Measurements from ENCODE around the gene HOXA6.

Gene HOXA6

DNA sequence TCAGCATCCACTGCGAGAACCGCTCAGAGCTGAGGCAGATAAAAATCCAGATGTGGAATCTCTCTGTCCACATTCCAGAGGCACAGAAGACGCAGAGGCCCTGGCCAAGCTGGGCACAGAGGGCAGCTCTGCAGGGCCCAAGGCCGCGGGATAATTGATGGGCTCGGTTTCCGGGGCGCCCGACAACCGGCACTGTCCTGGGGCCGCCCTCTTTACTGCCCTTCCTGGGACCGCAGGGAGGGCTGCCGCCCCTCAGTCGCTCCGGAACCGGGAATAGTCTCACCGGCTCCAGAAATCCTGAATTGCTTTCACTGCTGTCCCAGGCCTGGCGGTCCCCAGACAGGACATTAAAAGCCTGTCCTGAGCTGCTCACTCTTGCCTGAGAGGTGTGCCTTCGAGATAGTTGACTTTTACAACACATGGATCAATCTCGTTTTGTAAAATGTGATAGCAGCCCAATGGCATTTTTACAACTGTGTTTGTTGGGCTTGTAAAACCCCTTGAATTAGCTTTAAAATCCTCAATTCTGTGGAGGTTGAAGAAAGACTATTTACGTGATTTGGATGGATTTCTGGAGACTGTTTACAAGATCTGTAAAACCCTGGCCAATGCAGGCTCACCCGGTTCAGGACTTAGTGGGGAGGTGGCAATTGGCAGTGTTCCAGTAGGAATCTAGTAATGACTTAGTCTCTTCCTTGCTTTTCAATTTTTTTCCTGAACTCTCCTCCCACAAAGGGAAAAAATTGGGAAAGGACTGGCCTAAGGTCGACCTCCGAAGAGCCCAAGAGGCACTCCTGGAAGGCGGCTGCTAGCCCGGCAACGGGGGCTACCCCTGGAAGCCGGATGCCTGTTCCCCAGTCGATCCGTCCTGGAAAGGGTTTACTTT lies 1.4 kb upstream of the HOXA6 start:
- DNase-seq, result no peak

DNA sequence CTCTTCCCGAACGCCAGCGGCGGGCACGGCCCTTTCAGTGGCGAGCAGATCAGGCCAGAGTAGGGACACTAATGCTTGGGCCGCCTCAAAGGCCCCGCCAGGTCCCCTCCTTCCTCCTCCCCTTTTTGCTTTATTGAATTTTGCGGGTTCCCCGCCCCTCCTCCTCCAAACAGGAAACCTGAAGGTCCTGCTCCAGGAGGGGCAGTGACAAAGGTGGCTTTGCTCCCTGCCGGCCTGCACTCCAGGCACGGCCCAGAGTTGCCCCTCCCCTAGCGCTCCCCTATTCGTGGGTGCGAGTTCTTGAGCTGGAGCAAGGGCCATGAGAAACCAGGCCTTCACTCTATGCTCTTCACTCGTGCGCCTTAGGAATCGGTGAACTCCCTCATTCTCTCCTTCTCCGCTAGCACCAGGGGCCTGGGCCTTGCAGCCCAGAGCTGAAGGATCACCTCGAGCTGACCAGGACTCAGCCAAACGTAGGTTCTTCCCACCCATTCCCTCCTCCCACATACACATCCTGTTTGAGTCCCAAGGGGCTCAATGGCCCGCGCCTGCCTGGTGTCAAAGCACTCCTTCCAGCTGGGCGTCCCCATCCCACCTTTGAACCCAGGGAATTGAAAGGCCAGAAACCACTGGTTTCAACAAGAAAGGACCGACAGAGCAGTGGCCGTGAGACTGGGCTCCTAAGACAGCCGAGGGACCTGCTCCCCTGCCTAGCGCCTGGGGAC lies 619 bp upstream of the HOXA6 start:
- no peak for DNase-seq

DNA sequence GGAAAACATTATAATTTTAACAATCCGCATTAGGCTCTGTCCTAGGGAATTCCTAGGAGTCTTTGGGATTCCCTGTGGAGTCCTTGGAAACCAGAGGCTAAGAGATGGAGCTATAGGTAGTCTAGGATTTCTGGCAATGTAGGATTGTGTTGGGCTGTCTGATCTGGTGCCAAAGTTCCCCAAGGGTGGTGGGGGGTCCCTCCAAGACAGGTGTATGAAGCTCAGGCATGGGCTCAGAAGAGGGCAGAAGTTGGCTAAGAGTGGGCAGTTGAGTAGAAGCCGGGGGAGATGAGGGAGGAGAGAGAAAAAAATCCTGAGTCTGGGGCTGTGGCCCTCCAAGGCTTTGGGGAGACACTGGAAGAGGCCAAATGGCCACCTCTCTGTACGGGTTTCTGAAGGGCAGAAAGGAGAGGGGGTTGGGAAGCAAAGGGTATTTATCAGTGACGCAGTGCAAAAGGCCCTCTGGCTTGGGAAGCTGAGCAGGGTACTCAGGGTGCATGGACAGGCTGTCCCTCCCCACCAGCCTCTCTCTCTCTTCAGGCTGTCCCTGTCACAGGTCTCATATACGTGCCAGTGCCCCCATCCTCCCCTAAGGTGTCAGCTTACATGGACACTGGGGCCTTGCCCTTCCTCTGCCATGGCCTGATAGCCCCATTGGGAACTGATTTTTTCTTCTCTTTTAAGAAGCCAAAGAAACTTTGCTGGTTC lies 929 bp downstream of the HOXA6 start:
- no peak for DNase-seq

DNA sequence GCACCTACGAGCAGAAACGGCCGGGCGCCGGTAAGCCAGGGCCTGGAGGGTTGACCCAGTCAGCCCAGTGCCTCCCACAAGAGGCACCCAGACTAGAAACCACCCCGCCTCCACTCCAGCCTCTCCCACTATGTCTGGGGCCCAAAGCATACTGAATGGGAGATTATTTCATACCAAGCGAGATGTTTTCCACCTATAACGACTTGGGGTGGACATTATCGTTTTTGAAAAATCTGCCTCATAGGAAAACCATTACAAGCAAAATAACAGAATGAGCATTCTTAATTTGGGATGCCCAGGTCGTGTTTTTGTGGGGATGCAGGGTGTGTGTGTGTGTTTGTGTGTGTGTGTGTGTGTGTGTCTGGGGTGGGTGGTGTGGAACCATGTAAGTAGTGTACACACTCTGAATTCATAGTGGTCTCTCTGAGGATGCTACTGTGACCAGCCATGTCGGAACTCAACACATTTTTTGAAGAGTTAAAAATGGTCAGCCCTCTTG lies 1.6 kb downstream of the HOXA6 start:
- DNase-seq, result no peak

DNA sequence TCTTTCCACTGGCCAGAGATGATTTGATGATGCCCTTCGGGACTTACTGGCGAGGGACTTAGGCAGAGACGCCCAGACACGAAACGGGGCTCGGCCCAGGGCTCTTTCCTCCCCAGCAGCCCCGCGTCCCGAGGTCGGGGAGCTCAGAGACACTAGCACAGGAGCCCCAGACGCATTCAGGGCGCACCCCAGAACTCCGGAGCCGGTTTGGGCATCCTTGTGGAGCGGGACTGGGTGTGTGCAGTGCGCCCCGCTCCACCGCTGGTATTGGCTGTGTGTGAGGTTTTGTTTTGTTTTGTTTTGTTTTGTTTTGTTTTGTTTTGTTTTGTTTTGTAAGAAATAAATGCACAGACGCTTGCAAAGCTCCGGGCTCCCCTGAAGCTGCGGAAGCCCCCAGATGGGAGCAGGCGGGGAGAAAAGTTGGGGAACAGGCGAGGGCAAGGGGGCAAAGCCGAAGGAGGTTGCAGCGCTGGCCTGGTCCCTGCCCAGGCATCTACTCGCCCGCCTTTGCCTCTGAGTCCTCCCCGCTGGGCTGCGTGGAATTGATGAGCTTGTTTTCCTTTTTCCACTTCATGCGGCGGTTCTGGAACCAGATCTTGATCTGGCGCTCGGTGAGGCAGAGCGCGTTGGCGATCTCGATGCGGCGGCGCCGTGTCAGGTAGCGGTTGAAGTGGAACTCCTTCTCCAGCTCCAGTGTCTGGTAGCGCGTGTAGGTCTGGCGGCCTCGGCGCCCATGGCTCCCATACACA lies 2.2 kb downstream of the HOXA6 start:
- DNase-seq, result no peak

DNA sequence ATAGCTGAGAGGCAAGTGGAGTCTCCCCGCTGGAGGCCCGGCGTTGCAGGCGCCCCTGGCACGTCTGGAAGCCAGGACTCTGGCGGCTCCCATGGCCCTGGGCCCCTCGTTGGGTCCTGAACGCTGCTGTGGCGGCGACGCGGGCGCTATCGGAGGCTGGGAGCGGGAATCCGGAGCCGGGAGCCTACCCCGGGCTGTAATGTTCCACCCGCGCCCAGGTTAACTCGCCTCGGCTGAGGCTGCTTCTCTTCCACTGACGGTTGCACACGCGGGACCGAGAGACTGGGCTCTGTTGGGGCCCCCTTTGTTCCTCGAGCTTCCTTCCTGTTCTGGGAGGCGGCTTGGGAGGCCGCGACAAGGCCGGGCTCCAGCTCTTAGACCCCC lies 2.8 kb downstream of the HOXA6 start:
- no peak for DNase-seq

DNA sequence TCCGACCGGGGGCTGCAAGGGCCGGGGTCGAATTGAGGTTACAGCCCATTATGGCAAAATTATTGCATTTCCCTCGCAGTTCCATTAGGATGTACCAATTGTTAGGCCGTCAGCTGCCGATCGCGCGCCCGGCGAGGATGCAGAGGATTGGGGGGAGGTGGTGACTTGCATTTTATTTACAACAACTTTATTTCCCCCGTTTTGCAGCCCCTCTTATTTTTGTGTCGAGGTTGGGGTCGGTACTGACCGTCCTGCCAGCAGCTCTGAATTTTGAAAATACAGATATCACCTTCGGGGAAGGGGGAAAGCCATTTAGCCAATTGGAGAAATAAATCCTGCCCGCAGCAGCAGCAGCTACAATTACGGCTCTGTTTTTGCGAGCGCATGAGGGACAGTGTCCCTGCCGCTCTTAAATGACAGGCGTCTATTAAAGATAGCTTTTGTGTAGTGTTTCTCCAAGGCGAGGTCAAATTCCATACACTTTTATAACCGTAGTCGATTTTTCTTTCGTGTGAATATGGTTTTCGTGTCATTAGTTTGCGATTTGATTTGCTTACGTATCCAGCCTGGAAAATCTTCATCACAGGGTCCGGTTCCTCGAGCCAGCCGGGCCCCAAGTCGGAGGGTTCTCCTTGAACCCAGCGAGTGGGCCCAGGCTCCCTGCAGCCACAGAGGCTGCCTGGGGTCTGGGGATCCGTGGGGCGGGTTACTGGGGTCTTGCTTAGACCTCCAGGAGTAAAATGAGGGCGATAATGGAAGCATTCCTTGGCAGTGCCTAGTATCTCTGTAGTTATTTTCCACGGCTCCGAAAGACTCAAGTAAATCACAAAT lies 3.4 kb downstream of the HOXA6 start:
- DNase-seq, result no peak

DNA sequence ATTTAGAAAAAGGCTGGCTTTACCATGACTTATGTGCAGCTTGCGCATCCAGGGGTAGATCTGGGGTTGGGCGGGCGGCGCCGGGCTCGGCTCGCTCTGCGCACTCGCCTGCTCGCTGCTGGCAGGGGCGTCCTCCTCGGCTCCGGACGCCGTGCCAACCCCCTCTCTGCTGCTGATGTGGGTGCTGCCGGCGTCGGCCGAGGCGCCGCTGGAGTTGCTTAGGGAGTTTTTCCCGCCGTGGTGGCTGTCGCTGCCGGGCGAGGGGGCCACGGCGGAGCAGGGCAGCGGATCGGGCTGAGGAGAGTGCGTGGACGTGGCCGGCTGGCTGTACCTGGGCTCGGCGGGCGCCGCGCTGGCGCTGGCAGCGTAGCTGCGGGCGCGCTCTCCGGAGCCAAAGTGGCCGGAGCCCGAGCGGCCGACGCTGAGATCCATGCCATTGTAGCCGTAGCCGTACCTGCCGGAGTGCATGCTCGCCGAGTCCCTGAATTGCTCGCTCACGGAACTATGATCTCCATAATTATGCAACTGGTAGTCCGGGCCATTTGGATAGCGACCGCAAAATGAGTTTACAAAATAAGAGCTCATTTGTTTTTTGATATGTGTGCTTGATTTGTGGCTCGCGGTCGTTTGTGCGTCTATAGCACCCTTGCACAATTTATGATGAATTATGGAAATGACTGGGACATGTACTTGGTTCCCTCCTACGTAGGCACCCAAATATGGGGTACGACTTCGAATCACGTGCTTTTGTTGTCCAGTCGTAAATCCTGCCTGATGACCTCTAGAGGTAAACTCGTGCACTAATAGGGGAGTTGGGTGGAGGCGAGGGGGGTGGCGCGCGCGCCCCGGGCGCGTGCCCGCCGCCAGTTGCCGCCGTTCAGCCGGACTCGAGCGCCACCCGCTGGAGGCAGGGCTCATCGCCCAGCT lies 4.3 kb downstream of the HOXA6 start, which contains the start of gene HOXA5:
HOXA5 (minus strand) TSS at position 659 of the 927 bp plus-strand sequence; CDS start at position 585, 74 bp downstream.
- DNase-seq, result no peak

DNA sequence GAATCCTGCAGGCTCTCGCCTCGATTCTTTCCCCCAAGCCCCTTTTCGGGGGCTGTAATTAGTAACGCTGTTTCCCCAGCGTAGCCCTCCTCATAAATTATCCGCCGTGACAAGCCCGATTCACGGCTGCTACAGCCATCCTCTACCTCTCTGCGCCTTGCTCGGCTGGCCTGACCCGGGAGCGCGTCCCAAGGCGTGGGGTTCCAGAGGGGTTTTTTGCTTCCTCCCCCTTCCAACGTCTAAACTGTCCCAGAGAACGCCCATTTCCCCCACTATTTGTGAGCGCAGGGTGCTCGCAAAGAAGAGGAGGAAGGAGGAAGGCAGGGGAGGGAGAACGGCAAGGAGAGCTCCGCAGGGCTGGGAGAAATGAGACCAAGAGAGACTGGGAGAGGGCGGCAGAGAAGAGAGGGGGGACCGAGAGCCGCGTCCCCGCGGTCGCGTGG lies 5.0 kb downstream of the HOXA6 start:
- no peak for DNase-seq

DNA sequence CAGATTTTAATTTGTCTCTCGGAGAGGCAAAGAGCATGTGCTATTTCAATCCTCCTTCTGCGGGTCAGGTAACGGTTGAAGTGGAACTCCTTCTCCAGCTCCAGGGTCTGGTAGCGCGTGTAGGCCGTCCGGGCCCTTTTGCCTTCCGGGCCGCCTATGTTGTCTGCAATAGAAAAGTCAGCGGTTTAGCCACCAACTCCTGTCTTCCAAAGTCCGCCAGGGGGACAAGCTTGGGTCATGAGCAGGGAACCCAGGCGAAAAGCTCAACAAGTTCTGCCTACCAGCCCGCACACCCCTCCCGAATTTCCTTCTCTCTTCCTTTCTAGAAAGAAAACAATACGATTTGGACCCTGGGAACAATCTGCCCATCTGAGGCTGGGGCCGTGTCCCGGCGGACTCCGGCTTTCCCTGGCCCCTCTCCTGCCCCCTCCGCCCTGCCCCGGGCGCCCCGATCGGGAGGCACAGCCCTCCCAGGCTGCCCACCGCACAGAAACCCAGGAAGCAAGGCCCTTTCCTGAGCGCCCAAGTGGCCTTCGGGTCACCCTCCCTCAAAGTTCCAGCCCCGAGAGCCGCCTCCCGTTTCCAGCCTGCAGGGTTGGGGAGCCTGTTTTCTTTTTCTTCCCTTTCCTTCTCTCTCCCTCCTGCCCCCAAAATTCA lies 5.5 kb downstream of the HOXA6 start:
- DNase-seq, result no peak

DNA sequence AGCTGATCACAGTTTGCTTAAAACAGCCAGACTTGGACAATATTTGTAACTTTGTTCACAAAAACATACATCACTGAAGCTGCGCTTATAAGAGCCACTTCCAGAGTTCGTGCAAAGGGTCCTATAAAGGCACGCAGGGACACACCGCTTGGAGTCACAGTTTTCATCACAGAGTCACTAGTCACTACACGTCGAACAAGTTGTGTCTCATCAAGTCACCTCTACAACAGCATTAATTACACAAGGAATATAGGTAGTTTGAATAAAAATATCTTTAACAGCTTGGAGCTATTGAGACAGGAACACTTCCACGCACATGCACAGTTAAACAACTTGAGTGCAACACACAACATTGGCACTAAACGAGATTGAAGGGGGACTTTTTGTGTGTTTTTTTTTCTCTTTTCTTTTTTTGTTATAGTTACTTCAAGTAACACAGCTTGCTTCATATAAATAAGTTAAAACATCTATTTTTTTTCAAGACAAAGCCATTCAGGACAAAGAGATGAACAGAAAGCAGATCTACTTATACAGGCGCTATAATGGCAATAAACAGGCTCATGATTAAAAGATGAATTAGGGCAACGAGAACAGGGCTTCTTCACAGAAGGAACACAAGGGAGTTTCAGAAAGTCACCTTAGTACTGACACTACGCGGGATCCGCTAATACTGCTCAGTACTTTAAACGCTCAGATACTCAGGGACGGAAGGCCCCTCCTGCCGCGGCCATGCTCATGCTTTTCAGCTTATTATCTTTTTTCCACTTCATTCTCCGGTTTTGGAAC lies 6.2 kb downstream of the HOXA6 start:
- DNase-seq, result no peak

DNA sequence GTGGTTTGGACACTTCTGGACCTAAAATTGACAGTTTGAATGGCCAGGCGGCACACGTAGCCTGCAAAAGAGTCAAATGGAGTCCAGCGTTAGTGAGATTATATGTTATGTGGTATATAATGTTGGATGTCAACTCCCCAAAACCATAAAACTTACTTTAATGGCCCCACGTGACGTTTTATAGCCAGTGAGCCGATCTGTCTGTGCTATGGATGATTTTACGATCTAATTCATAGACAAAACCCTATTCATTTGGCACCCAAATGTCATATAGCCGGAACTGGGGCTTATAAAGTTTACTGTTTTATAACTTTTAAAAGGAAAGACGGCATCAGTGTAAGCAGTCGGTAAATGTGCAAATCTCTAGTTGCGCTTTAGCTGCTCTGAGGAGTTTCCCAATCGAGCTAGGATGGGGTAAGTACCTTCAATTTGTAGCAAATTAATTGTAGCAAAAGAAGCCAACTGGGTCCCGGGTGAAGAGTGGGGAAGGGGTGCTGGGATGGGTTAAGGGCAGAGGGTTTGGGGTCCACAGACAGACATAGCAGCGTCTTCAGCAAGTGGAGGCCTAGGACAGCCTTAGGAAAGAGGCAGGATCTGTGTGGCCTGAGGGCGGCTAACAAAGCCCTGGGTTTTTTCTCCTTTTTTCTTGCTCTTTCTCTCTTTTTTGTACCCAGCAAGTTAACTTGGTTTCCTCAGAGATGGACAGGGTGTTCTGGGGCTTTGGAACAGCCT lies 7.3 kb downstream of the HOXA6 start:
- no peak for DNase-seq

DNA sequence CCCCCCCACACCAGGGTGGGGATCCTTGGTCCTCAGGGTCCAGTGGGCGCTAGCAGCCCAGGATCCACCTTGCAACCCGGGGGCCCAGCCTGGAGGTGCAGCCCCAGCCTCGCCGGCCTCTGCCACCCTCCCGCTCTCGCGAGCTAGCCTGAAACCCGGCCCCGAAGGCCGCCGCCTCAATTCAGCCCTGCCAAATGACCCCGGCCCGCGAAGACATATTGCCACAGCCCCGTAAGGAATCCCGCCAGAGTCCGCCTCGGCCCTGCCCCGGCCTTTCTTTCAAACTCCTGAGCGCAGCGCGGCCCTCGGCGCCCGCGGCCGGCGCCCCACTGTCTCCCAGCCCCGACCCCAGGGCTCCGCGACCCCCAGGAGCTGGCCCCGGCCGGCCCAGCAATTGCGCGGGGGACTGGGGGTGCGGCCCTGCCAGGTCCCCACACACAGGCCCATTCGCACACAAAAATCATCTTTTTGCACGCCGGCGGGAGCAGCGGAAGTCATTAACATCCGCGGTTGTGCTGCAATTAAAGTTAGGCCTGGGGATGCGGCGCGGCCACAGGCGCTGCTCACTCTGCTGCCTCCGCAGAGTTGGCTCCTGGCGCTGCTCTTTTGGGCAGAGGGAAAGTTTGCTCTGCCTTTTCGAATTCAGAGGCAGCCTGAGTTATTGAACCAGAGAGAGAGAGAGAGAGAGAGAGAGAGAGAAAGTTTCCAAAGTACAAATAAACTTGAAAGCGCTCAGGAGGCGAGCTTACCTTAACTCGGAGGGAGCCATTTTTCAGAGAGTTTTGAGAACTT lies 8.0 kb downstream of the HOXA6 start:
- no peak for DNase-seq

DNA sequence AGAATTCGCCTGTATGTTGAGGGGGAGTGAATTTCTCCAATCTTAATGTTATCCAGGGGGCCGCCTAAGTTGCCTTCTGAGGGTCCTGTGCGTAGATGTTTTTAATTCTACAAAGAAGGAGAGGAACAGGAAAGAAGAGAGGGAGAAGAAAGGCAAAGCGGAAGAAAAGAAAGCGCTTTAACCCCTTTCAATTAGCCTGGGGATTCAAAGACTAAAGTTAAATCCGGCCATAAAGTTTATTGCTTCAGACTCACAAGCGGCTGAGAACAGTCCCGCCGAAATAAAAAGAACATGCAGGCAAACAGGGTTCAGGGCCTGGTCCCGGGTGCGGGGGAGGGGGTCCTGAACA lies 8.6 kb downstream of the HOXA6 start:
- no peak for DNase-seq

DNA sequence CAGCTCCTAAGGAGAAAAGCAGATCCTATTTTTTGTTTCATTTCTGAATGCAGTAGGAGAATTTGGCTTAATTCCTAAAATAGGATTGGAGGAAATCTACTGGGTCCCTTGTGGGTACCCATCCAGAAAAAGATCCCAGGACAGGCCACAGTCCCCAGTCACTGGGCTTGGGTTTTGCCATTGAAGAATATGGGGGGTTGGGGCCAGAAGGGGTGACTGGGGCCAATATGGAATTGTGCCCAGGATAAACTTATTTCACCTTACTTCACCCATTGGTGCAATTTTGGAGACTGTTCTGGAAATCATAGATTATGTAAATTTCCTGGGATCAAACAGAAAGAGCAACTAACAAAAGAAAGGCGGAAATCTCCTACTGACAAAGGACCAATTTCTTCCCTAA lies 9.1 kb downstream of the HOXA6 start:
- DNase-seq, result no peak

DNA sequence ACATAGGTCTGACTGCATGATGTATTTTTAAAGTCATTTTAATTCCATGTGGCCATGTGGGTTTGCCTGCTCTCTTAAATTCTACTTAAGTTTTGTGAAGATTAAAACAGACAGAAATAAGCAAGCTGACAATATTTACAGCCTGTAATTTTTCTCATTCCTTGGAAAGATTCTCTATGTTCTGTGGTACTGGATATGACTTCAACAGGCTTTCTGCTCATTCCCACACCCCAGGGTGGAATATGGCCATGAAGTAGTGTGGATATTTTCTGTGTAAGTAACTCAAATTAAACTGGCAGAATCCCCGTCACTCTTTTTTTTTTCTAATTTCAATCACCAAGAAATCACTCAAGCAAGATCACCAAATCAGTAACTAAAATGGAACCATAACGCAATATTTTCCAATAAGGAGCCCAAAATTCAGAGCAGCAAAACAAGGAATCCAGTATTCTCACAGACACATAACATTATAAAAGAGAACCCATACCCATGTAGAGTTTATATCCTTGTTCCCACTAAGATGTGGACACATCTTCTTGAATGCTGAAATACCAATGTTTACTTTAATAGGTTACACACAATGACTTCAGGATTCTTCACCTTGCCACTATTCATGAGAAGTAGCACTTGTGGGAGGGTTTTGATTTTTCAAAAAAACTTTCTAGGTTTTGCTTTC lies 9.8 kb downstream of the HOXA6 start:
- DNase-seq, result no peak

DNA sequence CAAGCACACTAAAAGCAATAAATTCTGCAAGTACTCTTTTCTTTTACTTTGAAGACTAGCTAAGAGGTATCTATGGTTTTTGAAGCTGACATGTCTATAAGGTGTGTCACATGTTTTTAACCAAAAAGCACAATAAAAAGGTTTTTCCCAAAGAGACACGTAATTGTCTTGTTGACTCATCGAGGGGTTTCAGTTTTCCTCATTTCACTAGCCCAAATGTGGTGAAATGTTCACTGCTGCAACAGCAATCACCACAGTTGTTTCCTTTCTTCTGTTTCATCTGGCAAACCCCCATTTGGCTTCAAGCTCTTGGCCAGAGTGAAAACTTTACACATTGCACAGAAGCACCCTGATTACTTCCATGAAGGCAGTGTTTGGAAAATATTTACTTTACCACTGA lies 13.2 kb downstream of the HOXA6 start:
- no peak for DNase-seq
